Raji (cell line): ENCODE measurements around the gene OR4A47.
"Not testable (repeated sequence)": the region's sequence is repeated elsewhere in the genome, so short reads cannot be mapped to it uniquely, and the experiment has no call there.

Experiments used
- POLR2A ChIP-seq: IDR thresholded peaks from 2 replicates; pipeline ENCODE4 v1.6.1; 2011; ENCODE audit warnings: low read depth, low read length, control low read depth; ENCODE audit not compliant: insufficient read depth

The OR4A47 gene

GRCh38 chr11:48488493-48488892, at the start of gene OR4A47:
Gene OR4A47 (plus strand): TSS chr11:48488793. CDS start chr11:48488793, 0 bp downstream.
- not testable (repeated sequence) for TF ChIP-seq POLR2A

- TF ChIP-seq POLR2A: no peak
These were observed 50.4 kb downstream of the OR4A47 start for GRCh38 chr11:48538991-48539390.
